ENCODE results near the gene CYFIP1. TPM values are rescaled to one million over a fixed set of nuclear protein-coding genes. Genes with fewer than 3 reads are reported as not detected.

The CYFIP1 gene
- total RNA-seq, 1 donor from 2014 or later = 98.3 TPM

DNA sequence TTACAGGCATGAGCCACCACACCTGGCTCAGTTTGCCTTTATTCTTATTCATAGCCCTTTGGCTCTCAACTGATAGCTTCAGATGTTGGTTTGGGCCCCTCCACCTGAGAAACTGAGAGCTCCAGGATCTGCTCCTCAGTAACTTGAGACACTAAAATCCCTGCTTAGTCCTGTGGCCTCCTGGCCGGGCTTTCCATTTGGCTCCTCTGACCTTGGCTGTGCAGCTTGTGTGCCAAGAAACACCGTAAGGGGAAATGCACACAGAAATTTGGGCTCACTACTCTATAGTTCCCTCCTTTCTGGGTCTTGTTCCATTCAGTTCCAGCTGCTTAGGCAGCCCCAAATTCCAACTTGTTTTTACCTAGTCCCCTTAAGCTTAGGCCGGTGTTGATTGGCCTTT, 116.8 kb downstream of the CYFIP1 start:
- H3K4me3 Mint-ChIP-seq = no peak overlapping the region
- no peak for DNase-seq (ENCODE audit: low spot score in 2 of 2, unreplicated experiment in 2 of 2)
- peaks cover 64% of the 10 kb centered on the region for H3K36me3 Mint-ChIP-seq
- no peak overlapping the region for H3K27ac Mint-ChIP-seq
- no peaks in the 10 kb centered on the region for H3K9me3 Mint-ChIP-seq
- TF ChIP-seq, protein P1, sequence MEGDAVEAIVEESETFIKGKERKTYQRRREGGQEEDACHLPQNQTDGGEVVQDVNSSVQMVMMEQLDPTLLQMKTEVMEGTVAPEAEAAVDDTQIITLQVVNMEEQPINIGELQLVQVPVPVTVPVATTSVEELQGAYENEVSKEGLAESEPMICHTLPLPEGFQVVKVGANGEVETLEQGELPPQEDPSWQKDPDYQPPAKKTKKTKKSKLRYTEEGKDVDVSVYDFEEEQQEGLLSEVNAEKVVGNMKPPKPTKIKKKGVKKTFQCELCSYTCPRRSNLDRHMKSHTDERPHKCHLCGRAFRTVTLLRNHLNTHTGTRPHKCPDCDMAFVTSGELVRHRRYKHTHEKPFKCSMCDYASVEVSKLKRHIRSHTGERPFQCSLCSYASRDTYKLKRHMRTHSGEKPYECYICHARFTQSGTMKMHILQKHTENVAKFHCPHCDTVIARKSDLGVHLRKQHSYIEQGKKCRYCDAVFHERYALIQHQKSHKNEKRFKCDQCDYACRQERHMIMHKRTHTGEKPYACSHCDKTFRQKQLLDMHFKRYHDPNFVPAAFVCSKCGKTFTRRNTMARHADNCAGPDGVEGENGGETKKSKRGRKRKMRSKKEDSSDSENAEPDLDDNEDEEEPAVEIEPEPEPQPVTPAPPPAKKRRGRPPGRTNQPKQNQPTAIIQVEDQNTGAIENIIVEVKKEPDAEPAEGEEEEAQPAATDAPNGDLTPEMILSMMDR (IDR thresholded peaks at IDR 0.05; ENCODE audit: unreplicated experiment) = no peak
- no peaks in the 10 kb centered on the region for H3K4me1 Mint-ChIP-seq
- no peaks in the 10 kb centered on the region for H3K27me3 Mint-ChIP-seq (ENCODE audit: low read depth)

DNA sequence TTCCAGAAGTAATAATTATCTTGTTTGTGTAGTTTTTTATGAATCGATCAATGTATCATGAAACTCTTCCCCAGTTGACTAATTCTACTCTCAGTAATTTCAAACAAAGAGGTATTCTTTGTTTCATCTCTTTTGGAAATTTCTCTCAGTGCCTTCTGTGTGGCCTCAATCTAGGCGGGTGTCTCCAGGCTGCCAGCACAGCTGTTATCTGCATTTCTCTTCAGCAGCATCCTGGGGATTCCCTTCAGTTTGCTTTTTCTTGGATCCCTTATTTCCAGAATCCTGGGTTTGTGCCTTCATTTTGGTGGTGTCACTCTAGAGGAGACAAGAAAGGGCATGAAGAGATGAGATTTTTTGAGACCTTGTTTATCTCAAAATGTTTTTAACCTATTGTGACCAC, 119.0 kb downstream of the CYFIP1 start:
- Mint-ChIP-seq H3K27me3 (ENCODE audit: low read depth) (no peaks in the 10 kb centered on the region), H3K36me3 (peaks cover 57% of the 10 kb centered on the region), H3K27ac (no peak overlapping the region), H3K9me3 (no peaks in the 10 kb centered on the region), H3K4me3 (no peak overlapping the region), H3K4me1 (no peaks in the 10 kb centered on the region)
- no peak for DNase-seq (ENCODE audit: low spot score in 2 of 2, unreplicated experiment in 2 of 2)
- TF ChIP-seq, protein P1 (IDR thresholded peaks at IDR 0.05; ENCODE audit: unreplicated experiment) = no peak

DNA sequence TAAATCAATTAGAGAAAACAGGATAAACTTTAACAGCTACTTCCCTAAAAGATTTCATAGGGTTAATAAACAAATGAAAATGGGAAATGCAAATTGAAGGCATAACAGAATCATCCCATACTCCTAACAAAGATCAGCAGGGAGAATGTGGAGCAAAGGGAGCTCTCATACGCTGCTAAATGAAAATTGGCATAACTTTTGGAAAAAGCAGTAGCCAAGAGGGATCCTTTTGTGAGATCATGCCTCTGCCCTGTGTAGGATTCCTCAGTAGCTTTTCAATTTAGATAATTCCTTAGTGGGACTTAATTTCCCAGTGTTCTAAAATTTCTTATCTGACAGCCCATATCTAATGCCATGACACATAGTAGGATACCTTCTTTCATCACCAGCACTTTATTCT, 123.5 kb downstream of the CYFIP1 start:
- peaks cover 38% of the 10 kb centered on the region for H3K36me3 Mint-ChIP-seq
- no peak for DNase-seq (ENCODE audit: low spot score in 2 of 2, unreplicated experiment in 2 of 2)
- TF ChIP-seq, protein P1 (IDR thresholded peaks at IDR 0.05; ENCODE audit: unreplicated experiment) = no peak

DNA sequence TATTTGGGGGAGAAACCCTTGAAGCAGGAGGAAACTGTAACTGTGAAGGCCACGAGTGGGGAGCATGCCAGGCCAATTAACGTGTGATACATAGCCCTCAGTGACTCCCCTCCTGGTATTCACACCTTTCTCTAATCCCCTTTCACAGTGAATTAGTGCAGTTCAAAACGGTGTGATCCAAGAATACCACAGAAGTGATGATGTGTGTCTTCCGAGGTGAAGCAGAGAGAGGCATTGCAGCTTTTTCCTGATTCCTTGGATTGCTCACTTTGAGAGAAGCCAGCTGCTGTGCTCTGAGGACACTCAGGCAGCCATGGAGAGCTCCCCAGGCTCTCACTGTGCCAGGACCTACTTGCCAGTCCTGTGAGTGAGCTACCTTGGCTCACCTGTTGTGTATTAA, 124.4 kb downstream of the CYFIP1 start:
- Mint-ChIP-seq H3K9me3 (no peaks in the 10 kb centered on the region), H3K27me3 (ENCODE audit: low read depth) (no peaks in the 10 kb centered on the region), H3K4me1 (no peaks in the 10 kb centered on the region), H3K27ac (no peak overlapping the region), H3K4me3 (no peak overlapping the region), H3K36me3 (peaks cover 35% of the 10 kb centered on the region)
- DNase-seq (ENCODE audit: low spot score in 2 of 2, unreplicated experiment in 2 of 2) = no peak
- TF ChIP-seq, protein P1 (IDR thresholded peaks at IDR 0.05; ENCODE audit: unreplicated experiment) = no peak

More for the DNA sequence above, 123.5 kb downstream of the CYFIP1 start:
- no peaks in the 10 kb centered on the region for H3K27me3 Mint-ChIP-seq (ENCODE audit: low read depth)
- no peak overlapping the region for H3K27ac Mint-ChIP-seq
- H3K4me3 Mint-ChIP-seq = no peak overlapping the region
- no peaks in the 10 kb centered on the region for H3K9me3 Mint-ChIP-seq
- no peaks in the 10 kb centered on the region for H3K4me1 Mint-ChIP-seq

DNA sequence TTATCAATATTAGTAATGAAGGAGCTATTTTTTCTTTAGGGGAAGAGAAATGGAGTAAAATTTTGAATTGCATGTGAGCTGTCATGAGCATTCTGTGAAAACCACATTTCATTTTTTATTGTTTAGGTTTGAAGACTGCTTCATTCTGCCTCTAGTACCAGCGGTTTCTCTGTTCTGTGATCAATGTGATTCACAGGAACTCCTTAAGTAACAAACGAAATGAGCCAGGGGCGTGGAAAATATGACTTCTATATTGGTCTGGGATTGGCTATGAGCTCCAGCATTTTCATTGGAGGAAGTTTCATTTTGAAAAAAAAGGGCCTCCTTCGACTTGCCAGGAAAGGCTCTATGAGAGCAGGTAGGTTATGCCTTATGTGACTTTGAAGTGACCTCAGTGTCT, 128.7 kb downstream of the CYFIP1 start:
- no peak for DNase-seq (ENCODE audit: low spot score in 2 of 2, unreplicated experiment in 2 of 2)
- no peaks in the 10 kb centered on the region for H3K27me3 Mint-ChIP-seq (ENCODE audit: low read depth)
- H3K4me3 Mint-ChIP-seq = no peak overlapping the region
- peaks cover 2% of the 10 kb centered on the region for H3K4me1 Mint-ChIP-seq
- H3K27ac Mint-ChIP-seq = no peak overlapping the region
- peaks cover 23% of the 10 kb centered on the region for H3K36me3 Mint-ChIP-seq
- no peaks in the 10 kb centered on the region for H3K9me3 Mint-ChIP-seq
- TF ChIP-seq, protein P1 (IDR thresholded peaks at IDR 0.05; ENCODE audit: unreplicated experiment) = no peak

DNA sequence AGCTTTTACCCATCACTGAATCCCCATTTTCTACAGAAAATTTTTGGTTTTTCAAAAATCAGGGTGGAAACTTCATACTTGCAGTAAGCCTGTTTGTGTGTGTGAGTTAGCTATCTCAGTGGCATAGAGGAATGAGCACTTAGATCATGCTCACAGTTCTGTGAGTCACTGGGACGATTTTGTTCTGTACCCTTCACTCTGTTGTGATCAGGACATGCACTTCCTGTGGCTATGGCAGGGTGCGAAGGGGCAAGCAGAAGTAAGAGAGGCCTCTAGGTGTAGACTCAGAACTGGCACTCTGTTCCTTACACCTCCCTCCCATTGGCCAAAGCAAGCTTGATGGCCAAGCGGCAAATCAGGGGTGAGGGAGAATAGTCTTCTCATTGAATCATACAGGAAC, 130.1 kb downstream of the CYFIP1 start:
- Mint-ChIP-seq H3K27me3 (ENCODE audit: low read depth) (no peaks in the 10 kb centered on the region), H3K36me3 (peaks cover 19% of the 10 kb centered on the region)

More for the DNA sequence above, 130.1 kb downstream of the CYFIP1 start:
- TF ChIP-seq, protein P1 (IDR thresholded peaks at IDR 0.05; ENCODE audit: unreplicated experiment) = no peak
- peaks cover 12% of the 10 kb centered on the region for H3K4me1 Mint-ChIP-seq
- no peak overlapping the region for H3K4me3 Mint-ChIP-seq
- H3K27ac Mint-ChIP-seq = no peak overlapping the region
- H3K9me3 Mint-ChIP-seq = no peaks in the 10 kb centered on the region
- DNase-seq (ENCODE audit: low spot score in 2 of 2, unreplicated experiment in 2 of 2) = no peak

Data from mesothelial cell of epicardium (in vitro differentiated cells).